Measurements from ENCODE around the gene IL24. TPM values are rescaled to one million over a fixed set of nuclear protein-coding genes. Genes with fewer than 3 reads are reported as not detected.

The IL24 gene
- total and polyA plus RNA-seq, 2 donors from 2014 or later, result not detected

GRCh38 chr1:206909161-206909882 is 12.1 kb downstream of the IL24 start:
- DNase-seq, result peak; percentile 84 to 97 (median 92)
- Histone ChIP-seq H3K9ac (ENCODE audit: low read length in 3 of 3) (peak overlapping the region in 2 of 3 donors; percentile 11 to 53), H3K27me3 (ENCODE audit: control insufficient read depth, insufficient read depth, low read length) (no peaks in the 10 kb centered on the region), H3K36me3 (ENCODE audit: control insufficient read depth in 2 of 3, insufficient read depth in 3 of 3, low read length in 3 of 3) (no peaks in the 10 kb centered on the region), H3K4me3 (ENCODE audit: low read length in 3 of 3) (peak overlapping the region; percentile 12 to 31 (median 21)), H3K27ac (ENCODE audit: low read depth in 2 of 2, low read length in 2 of 2) (peak overlapping the region; percentile 66 to 74), H3K9me3 (ENCODE audit: control insufficient read depth in 2 of 3, insufficient read depth in 1 of 3, low read length in 3 of 3) (no peaks in the 10 kb centered on the region), H3K4me1 (ENCODE audit: control insufficient read depth in 2 of 3, insufficient read depth in 2 of 3, low read depth in 1 of 3, low read length in 3 of 3) (peaks cover 0 to 7% (median 0%) of the 10 kb centered on the region in 3 donors)
- TF ChIP-seq CTCF (IDR thresholded peaks at IDR 0.05; ENCODE audit: borderline replicate concordance, extremely low read depth, insufficient read depth), result no peak
- no peak for FAIRE-seq
- intact Hi-C loops (cut with DNase I), result no loop called here

DNA sequence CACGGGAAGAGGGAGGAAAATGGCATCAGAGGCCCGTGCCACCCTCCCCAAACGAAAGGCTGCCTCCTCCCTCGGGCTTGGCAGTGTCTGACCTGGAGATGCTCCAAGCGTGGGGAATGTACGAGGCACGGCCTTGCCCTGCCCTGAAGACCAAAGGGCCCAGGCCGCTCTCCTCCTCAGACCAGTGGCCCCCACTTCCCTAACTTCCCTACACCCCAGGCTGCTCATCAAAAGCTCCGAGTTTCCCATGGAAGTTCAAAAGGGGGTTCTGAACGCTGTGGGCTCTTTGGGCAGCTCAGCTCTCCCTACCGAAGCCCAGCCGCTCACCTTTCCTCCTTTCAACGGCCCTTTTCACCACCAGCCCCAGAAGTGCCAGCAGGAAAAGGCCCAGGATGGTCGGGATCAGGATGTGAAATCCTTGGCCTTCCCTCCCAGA is 12.7 kb downstream of the IL24 start:
- Histone ChIP-seq H3K9ac (ENCODE audit: low read length in 3 of 3) (no peak overlapping the region), H3K4me1 (ENCODE audit: control insufficient read depth in 2 of 3, insufficient read depth in 2 of 3, low read depth in 1 of 3, low read length in 3 of 3) (peaks cover 0 to 7% (median 0%) of the 10 kb centered on the region in 3 donors), H3K9me3 (ENCODE audit: control insufficient read depth in 2 of 3, insufficient read depth in 1 of 3, low read length in 3 of 3) (no peaks in the 10 kb centered on the region), H3K36me3 (ENCODE audit: control insufficient read depth in 2 of 3, insufficient read depth in 3 of 3, low read length in 3 of 3) (no peaks in the 10 kb centered on the region), H3K27me3 (ENCODE audit: control insufficient read depth, insufficient read depth, low read length) (no peaks in the 10 kb centered on the region), H3K4me3 (ENCODE audit: low read length in 3 of 3) (peak overlapping the region in 2 of 3 donors; percentile 1 to 21), H3K27ac (ENCODE audit: low read depth in 2 of 2, low read length in 2 of 2) (peak overlapping the region in 1 of 2 donors; percentile 74)
- no peak for TF ChIP-seq CTCF (IDR thresholded peaks at IDR 0.05; ENCODE audit: borderline replicate concordance, extremely low read depth, insufficient read depth)
- DNase-seq (no peak), FAIRE-seq (no peak)
- intact Hi-C loops (cut with DNase I), result loop anchor here (5.0 kb wide), 1 partner anchor 173 kb away; no protein-coding TSS in a partner anchor

GRCh38 chr1:206911064-206911663 is 13.9 kb downstream of the IL24 start:
- no peak overlapping the region for H3K4me3 ChIP-seq (ENCODE audit: low read length in 3 of 3)
- H3K9me3 ChIP-seq (ENCODE audit: control insufficient read depth in 2 of 3, insufficient read depth in 1 of 3, low read length in 3 of 3), result no peaks in the 10 kb centered on the region
- intact Hi-C loops (cut with DNase I), result loop anchor here (5.0 kb wide), 1 partner anchor 174 kb away; no protein-coding TSS in a partner anchor
- H3K9ac ChIP-seq (ENCODE audit: low read length in 3 of 3), result no peak overlapping the region
- DNase-seq (peak in 3 of 5 donors; percentile 9 to 69 (median 53)), FAIRE-seq (peak; percentile 91)
- peak; percentile 88 for TF ChIP-seq CTCF (IDR thresholded peaks at IDR 0.05; ENCODE audit: borderline replicate concordance, extremely low read depth, insufficient read depth)
- H3K36me3 ChIP-seq (ENCODE audit: control insufficient read depth in 2 of 3, insufficient read depth in 3 of 3, low read length in 3 of 3), result no peaks in the 10 kb centered on the region
- H3K4me1 ChIP-seq (ENCODE audit: control insufficient read depth in 2 of 3, insufficient read depth in 2 of 3, low read depth in 1 of 3, low read length in 3 of 3), result peaks cover 0 to 7% (median 0%) of the 10 kb centered on the region in 3 donors
- no peak overlapping the region for H3K27ac ChIP-seq (ENCODE audit: low read depth in 2 of 2, low read length in 2 of 2)
- H3K27me3 ChIP-seq (ENCODE audit: control insufficient read depth, insufficient read depth, low read length), result no peaks in the 10 kb centered on the region
